ENCODE results near the gene SLC6A9. TPM values are rescaled to one million over a fixed set of nuclear protein-coding genes. Genes with fewer than 3 reads are reported as not detected.

The SLC6A9 gene
- total RNA-seq (under 1 TPM; 0.75 to 0.84 TPM), polyA plus RNA-seq (not detected)

DNA sequence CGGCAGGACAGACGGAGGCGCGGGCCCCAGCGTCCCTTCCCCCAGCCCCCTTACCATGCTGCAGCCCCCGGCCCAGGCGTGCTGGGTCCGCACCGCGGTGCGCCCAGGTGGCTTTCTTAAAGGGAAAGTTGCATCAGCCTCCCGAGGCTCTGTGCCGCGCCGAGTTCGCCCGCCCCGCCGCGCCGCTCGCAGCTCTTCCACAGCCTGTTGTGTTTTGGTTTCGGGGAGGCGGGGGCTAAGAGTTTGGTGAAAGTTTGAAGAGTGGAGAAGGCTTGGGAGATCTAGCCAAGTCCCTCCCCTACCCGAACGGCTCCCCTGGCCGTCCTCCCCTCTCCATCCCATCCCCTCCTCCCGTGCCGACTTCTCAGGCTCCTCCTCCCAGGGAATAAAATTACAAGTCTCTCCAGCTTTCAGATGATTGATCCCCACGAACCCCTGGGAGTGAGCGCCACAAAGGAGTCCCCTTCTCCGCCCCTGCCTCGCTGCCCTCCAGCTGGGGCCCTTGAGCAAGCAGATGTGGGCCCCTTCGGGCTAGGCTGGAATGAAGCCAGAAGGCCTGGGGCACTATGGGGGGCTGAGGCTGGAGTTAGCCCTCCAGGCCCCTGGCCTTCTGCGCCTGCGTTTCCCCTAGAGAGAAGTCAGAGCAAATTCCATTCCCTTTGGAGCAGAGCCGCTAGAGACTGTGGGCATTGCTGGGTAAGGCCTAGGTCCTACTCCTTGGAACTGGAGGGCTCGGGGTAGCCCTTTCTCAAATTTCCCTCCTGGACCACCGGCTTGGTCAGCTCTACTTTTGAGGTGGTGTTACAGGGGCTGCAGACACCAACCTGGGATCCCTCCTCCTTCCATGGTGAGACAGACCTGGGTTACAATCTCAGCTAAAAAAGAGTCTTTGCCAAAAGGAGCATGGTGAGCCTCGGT is at the start of gene SLC6A9:
Gene SLC6A9, minus strand, starts transcription at position 211 of the 918 bp plus-strand sequence. CDS start 7,185 bp downstream, outside the sequence.
- H3K4me3 ChIP-seq (ENCODE audit: low read length in 2 of 2), result peak within 1 kb of the TSS in 1 of 2 donors; percentile 66
- H3K4me1 ChIP-seq (ENCODE audit: insufficient read depth, low read length), result peaks cover 18% of the 10 kb centered on the region
- peak within 1 kb of the TSS; percentile 64 for H3K27ac ChIP-seq (ENCODE audit: low read depth, low read length)
- DNase-seq, result peak in 2 of 5 donors; percentile 49 to 51
- peak within 1 kb of the TSS; percentile 80 to 90 (median 88) for H3K4me3 Mint-ChIP-seq
- peaks cover 17 to 41% (median 26%) of the 10 kb centered on the region in 4 donors for H3K4me1 Mint-ChIP-seq
- CTCF ChIA-PET (ENCODE audit: partially characterized antibody), result interaction anchor here (1.0 to 11.7 kb wide), 3 partner anchors 8 to 268 kb away, joined by 3 to 225 read pairs (median 3); no protein-coding TSS in a partner anchor
- H3K36me3 Mint-ChIP-seq, result peaks cover 0 to 2% of the 10 kb centered on the region in 2 donors
- no peaks in the 10 kb centered on the region for H3K36me3 ChIP-seq (ENCODE audit: insufficient read depth, low read length)
- no peaks in the 10 kb centered on the region for H3K9me3 ChIP-seq (ENCODE audit: control insufficient read depth in 1 of 2, low read length in 2 of 2)
- H3K27me3 ChIP-seq (ENCODE audit: insufficient read depth, low read length), result no peaks in the 10 kb centered on the region
- H3K27ac Mint-ChIP-seq, result peak within 1 kb of the TSS; percentile 79 to 95 (median 88)
- no peaks in the 10 kb centered on the region for H3K27me3 Mint-ChIP-seq
- H3K9me3 Mint-ChIP-seq, result no peaks in the 10 kb centered on the region
- POLR2A ChIA-PET (ENCODE audit: partially characterized antibody), result interaction anchor here (1.2 to 2.2 kb wide), 2 partner anchors 56 to 58 kb away, joined by 6 read pairs; no protein-coding TSS in a partner anchor
- intact Hi-C loops (cut with micrococcal nuclease), result no loop called here

DNA sequence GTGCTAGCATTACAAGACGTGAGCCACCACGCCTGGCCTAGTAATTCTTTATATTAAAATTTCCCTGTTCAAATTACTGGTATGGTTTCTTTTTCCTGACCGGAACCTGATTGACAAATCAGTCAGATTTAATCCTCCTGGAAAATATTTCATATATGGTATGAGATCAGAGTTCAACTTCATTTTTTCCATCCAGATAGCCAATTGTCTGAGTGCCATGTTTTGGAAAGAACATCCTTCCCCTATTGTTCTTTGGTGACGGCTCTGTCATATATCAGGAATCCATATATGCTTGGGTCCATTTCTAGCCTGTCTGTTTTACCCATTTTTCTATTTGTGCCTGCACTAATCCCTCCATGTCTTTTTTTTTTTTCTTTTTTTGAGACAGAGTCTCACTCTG is 48.3 kb upstream of the SLC6A9 start:
- DNase-seq, result no peak
- no peak overlapping the region for H3K4me3 ChIP-seq (ENCODE audit: low read length in 2 of 2)
- H3K4me1 ChIP-seq (ENCODE audit: insufficient read depth, low read length), result no peaks in the 10 kb centered on the region
- H3K9me3 ChIP-seq (ENCODE audit: control insufficient read depth in 1 of 2, low read length in 2 of 2), result no peaks in the 10 kb centered on the region
- peaks cover 3% of the 10 kb centered on the region for H3K27me3 ChIP-seq (ENCODE audit: insufficient read depth, low read length)
- no peak overlapping the region for H3K4me3 Mint-ChIP-seq
- ChIA-PET POLR2A (ENCODE audit: partially characterized antibody) (no interaction called here), CTCF (ENCODE audit: partially characterized antibody) (no interaction called here)
- H3K36me3 ChIP-seq (ENCODE audit: insufficient read depth, low read length), result no peaks in the 10 kb centered on the region
- H3K27ac Mint-ChIP-seq, result no peak overlapping the region
- H3K9me3 Mint-ChIP-seq, result no peaks in the 10 kb centered on the region
- no peak overlapping the region for H3K27ac ChIP-seq (ENCODE audit: low read depth, low read length)
- H3K27me3 Mint-ChIP-seq, result peaks cover 19 to 25% of the 10 kb centered on the region in 2 donors
- intact Hi-C loops (cut with micrococcal nuclease), result no loop called here
- H3K36me3 Mint-ChIP-seq, result no peaks in the 10 kb centered on the region
- no peaks in the 10 kb centered on the region for H3K4me1 Mint-ChIP-seq

DNA sequence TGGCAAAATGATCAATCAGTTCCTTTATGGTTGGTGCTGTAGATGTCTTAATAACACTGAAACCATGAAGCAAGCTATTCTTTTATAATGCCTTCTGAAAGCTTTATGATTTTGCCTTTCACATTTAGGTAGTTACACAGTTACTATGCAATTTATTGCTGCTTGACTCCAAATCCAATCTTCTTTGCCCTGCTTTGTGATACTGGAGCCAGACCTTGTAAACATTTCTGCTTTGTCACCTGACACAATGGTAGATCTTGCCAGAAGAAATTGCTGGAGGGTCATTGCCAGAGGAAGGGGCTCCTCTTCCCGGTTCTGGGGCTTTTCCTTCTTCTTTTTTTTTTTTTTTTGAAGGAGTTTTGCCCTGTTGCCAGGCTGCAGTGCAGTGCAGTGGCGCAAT is 46.8 kb upstream of the SLC6A9 start:
- no peak overlapping the region for H3K27ac ChIP-seq (ENCODE audit: low read depth, low read length)
- no peak for DNase-seq
- H3K4me1 ChIP-seq (ENCODE audit: insufficient read depth, low read length), result no peaks in the 10 kb centered on the region
- Mint-ChIP-seq H3K27me3 (peaks cover 17 to 26% of the 10 kb centered on the region in 2 donors), H3K4me1 (no peaks in the 10 kb centered on the region), H3K9me3 (no peaks in the 10 kb centered on the region), H3K27ac (no peak overlapping the region), H3K4me3 (no peak overlapping the region), H3K36me3 (no peaks in the 10 kb centered on the region)
- ChIA-PET CTCF (ENCODE audit: partially characterized antibody) (interaction anchor here (0.7 kb wide), 1 partner anchor 11 kb away, joined by 4 read pairs; no protein-coding TSS in a partner anchor), POLR2A (ENCODE audit: partially characterized antibody) (no interaction called here)
- no peaks in the 10 kb centered on the region for H3K9me3 ChIP-seq (ENCODE audit: control insufficient read depth in 1 of 2, low read length in 2 of 2)
- intact Hi-C loops (cut with micrococcal nuclease), result no loop called here
- peaks cover 3% of the 10 kb centered on the region for H3K27me3 ChIP-seq (ENCODE audit: insufficient read depth, low read length)
- H3K36me3 ChIP-seq (ENCODE audit: insufficient read depth, low read length), result no peaks in the 10 kb centered on the region
- H3K4me3 ChIP-seq (ENCODE audit: low read length in 2 of 2), result no peak overlapping the region

DNA sequence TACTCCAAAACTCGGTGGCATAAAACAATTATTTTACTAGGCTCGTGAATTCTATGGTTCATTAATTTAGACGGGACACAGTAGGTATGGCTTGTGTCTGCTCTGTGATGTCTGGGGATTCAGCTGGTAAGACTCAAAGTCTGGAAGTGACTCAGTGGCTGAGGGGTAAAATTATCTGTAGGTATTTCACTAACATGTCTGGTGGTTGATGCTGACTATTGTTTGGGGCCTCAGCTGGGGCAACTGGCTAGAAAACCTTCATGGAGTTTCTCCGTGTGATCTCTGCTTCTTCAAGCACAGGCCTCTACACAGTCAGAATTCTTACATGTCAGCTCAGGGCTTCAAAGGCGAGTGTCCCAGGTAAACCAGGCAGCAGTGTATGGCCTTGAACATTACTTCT is 46.2 kb upstream of the SLC6A9 start:
- H3K9me3 ChIP-seq (ENCODE audit: control insufficient read depth in 1 of 2, low read length in 2 of 2), result no peaks in the 10 kb centered on the region
- intact Hi-C loops (cut with micrococcal nuclease), result no loop called here
- ChIA-PET POLR2A (ENCODE audit: partially characterized antibody) (no interaction called here), CTCF (ENCODE audit: partially characterized antibody) (no interaction called here)
- H3K9me3 Mint-ChIP-seq, result no peaks in the 10 kb centered on the region
- no peak overlapping the region for H3K4me3 ChIP-seq (ENCODE audit: low read length in 2 of 2)
- H3K4me1 Mint-ChIP-seq, result no peaks in the 10 kb centered on the region
- H3K36me3 Mint-ChIP-seq, result no peaks in the 10 kb centered on the region
- peaks cover 15 to 28% of the 10 kb centered on the region in 2 donors for H3K27me3 Mint-ChIP-seq
- no peak for DNase-seq
- no peaks in the 10 kb centered on the region for H3K4me1 ChIP-seq (ENCODE audit: insufficient read depth, low read length)
- H3K27me3 ChIP-seq (ENCODE audit: insufficient read depth, low read length), result peaks cover 3% of the 10 kb centered on the region
- H3K36me3 ChIP-seq (ENCODE audit: insufficient read depth, low read length), result no peaks in the 10 kb centered on the region
- H3K27ac ChIP-seq (ENCODE audit: low read depth, low read length), result no peak overlapping the region
- H3K4me3 Mint-ChIP-seq, result no peak overlapping the region
- H3K27ac Mint-ChIP-seq, result no peak overlapping the region

DNA sequence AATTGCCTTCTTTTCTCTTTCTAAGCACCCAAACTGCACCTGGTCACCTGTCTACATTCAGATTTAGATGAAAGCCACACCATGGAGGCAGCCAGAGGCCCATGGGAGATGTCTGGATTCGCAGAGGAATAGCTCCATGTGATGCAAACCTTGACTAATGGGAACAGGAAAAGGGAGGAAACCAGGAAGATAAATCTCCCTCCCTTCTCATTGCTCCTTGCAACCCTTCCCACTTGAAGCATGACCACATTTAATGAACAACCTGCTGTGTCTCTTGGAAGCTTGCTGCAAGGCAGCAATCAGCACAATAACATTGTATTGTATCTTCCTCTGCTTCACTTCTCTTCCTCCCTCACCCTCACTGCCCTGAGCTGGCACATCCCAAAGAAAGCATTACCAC is 44.8 kb upstream of the SLC6A9 start:
- ChIA-PET CTCF (ENCODE audit: partially characterized antibody) (no interaction called here), POLR2A (ENCODE audit: partially characterized antibody) (no interaction called here)
- Mint-ChIP-seq H3K9me3 (no peaks in the 10 kb centered on the region), H3K36me3 (no peaks in the 10 kb centered on the region), H3K27ac (no peak overlapping the region), H3K4me1 (no peaks in the 10 kb centered on the region), H3K4me3 (no peak overlapping the region), H3K27me3 (peaks cover 14 to 23% of the 10 kb centered on the region in 2 donors)
- Histone ChIP-seq H3K9me3 (ENCODE audit: control insufficient read depth in 1 of 2, low read length in 2 of 2) (no peaks in the 10 kb centered on the region), H3K4me1 (ENCODE audit: insufficient read depth, low read length) (no peaks in the 10 kb centered on the region), H3K36me3 (ENCODE audit: insufficient read depth, low read length) (no peaks in the 10 kb centered on the region), H3K27ac (ENCODE audit: low read depth, low read length) (no peak overlapping the region), H3K4me3 (ENCODE audit: low read length in 2 of 2) (no peak overlapping the region), H3K27me3 (ENCODE audit: insufficient read depth, low read length) (no peaks in the 10 kb centered on the region)
- DNase-seq, result no peak
- intact Hi-C loops (cut with micrococcal nuclease), result no loop called here

DNA sequence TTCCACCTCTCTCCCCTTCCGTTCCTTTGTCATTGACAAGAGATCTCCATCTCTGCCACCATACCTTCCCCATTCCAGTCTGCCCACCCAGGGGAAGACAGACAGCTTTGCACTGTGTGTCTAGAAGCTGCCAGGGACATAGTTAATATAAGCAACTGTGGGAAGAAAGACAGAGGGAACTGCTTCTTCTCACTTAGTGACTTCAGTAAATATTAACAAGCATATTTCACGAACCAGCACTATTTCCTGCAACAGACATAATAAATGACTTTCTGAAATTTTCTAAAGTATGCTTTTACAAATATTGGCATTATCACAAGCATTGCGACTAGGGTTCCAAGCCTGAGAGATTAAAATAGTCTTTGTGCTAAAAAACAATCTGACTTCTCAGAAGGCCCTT is 43.2 kb upstream of the SLC6A9 start:
- Histone ChIP-seq H3K27me3 (ENCODE audit: insufficient read depth, low read length) (no peaks in the 10 kb centered on the region), H3K27ac (ENCODE audit: low read depth, low read length) (no peak overlapping the region), H3K9me3 (ENCODE audit: control insufficient read depth in 1 of 2, low read length in 2 of 2) (no peaks in the 10 kb centered on the region), H3K36me3 (ENCODE audit: insufficient read depth, low read length) (no peaks in the 10 kb centered on the region), H3K4me1 (ENCODE audit: insufficient read depth, low read length) (no peaks in the 10 kb centered on the region), H3K4me3 (ENCODE audit: low read length in 2 of 2) (no peak overlapping the region)
- ChIA-PET CTCF (ENCODE audit: partially characterized antibody) (no interaction called here), POLR2A (ENCODE audit: partially characterized antibody) (no interaction called here)
- no peaks in the 10 kb centered on the region for H3K36me3 Mint-ChIP-seq
- no peak overlapping the region for H3K27ac Mint-ChIP-seq
- intact Hi-C loops (cut with micrococcal nuclease), result no loop called here
- no peaks in the 10 kb centered on the region for H3K9me3 Mint-ChIP-seq
- no peak overlapping the region for H3K4me3 Mint-ChIP-seq
- no peaks in the 10 kb centered on the region for H3K4me1 Mint-ChIP-seq
- peaks cover 18 to 26% of the 10 kb centered on the region in 2 donors for H3K27me3 Mint-ChIP-seq
- no peak for DNase-seq

DNA sequence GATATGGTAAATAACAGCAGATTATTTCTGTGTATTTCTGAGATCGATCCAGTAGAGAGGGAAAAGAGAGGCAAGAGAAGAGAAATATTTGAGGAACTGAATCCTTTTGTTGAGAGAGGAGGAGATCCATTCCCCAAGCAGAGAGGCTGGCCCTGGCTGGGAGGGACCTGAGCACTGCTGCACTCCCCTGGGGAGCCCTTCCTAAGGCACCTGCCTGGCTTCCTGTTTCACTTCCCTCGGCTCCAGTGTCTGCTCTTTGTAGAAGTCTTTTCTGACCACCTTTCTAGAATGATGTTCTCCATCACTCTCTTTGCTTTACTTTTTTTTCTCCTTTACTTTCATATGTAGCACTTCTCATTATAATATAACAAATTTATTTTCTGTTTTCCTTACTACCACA is 42.3 kb upstream of the SLC6A9 start:
- intact Hi-C loops (cut with micrococcal nuclease), result no loop called here
- no peaks in the 10 kb centered on the region for H3K9me3 ChIP-seq (ENCODE audit: control insufficient read depth in 1 of 2, low read length in 2 of 2)
- Mint-ChIP-seq H3K4me3 (no peak overlapping the region), H3K4me1 (no peaks in the 10 kb centered on the region), H3K36me3 (no peaks in the 10 kb centered on the region), H3K27me3 (peaks cover 16 to 26% of the 10 kb centered on the region in 2 donors), H3K27ac (no peak overlapping the region), H3K9me3 (no peaks in the 10 kb centered on the region)
- ChIA-PET POLR2A (ENCODE audit: partially characterized antibody) (no interaction called here), CTCF (ENCODE audit: partially characterized antibody) (interaction anchor here (0.7 kb wide), 1 partner anchor 149 kb away, joined by 3 read pairs; no protein-coding TSS in a partner anchor)
- no peak for DNase-seq
- no peaks in the 10 kb centered on the region for H3K27me3 ChIP-seq (ENCODE audit: insufficient read depth, low read length)
- H3K4me3 ChIP-seq (ENCODE audit: low read length in 2 of 2), result no peak overlapping the region
- H3K36me3 ChIP-seq (ENCODE audit: insufficient read depth, low read length), result no peaks in the 10 kb centered on the region
- no peaks in the 10 kb centered on the region for H3K4me1 ChIP-seq (ENCODE audit: insufficient read depth, low read length)
- H3K27ac ChIP-seq (ENCODE audit: low read depth, low read length), result no peak overlapping the region
